HAP-1 (cell line): ENCODE results near the gene CYP26B1.

Experiments
- DNase-seq, 2 experiments: peaks; one replicate each; pipeline ENCODE4 v3.0.0-alpha.2; 2016 to 2020; ENCODE audit warnings: low spot score in 2 of 2
- H3K27me3 ChIP-seq: fragments of 250-450 bp; sonication (Bioruptor Pico); 2 replicates; pipeline ENCODE4 v1.5.1; 2020; ENCODE audit warnings: low read depth, mild to moderate bottlenecking, moderate library complexity
- H3K36me3 ChIP-seq: fragments of 250-450 bp; sonication (Bioruptor Pico); replicated peaks from 2 replicates; pipeline ENCODE4 v1.5.1; 2020; ENCODE audit warnings: mild to moderate bottlenecking
- H3K4me1 ChIP-seq: fragments of 250-450 bp; sonication (Bioruptor Pico); 2 replicates; pipeline ENCODE4 v1.5.1; 2020; ENCODE audit warnings: mild to moderate bottlenecking
- H3K4me3 ChIP-seq: fragments of 250-450 bp; sonication (Bioruptor Pico); 2 replicates; pipeline ENCODE4 v1.5.1; 2020; ENCODE audit warnings: mild to moderate bottlenecking, moderate library complexity
- H3K9me3 ChIP-seq: fragments of 250-450 bp; sonication (Bioruptor Pico); 2 replicates; pipeline ENCODE4 v1.5.1; 2020; ENCODE audit warnings: mild to moderate bottlenecking, moderate library complexity
- in situ Hi-C: fragments of 300-500 bp; cut with MboI; formaldehyde crosslinking; loops from 3 replicates; pipeline ENCODE4 v1.14.3; 2020; ENCODE audit warnings: low sequenced_read_pairs, inconsistent platforms, mixed read lengths

The CYP26B1 gene

GRCh38 chr2:72142570-72143440, 4.9 kb downstream of the CYP26B1 start:
- no peaks in the 10 kb centered on the region for H3K27me3 ChIP-seq
- in situ Hi-C loops: no loop called here
- no peaks in the 10 kb centered on the region for H3K36me3 ChIP-seq
- peak; percentile 8 to 68 for DNase-seq
- peaks cover 13% of the 10 kb centered on the region for H3K4me1 ChIP-seq
- H3K9me3 ChIP-seq: no peaks in the 10 kb centered on the region
- peak overlapping the region; percentile 9 for H3K4me3 ChIP-seq

GRCh38 chr2:72141881-72142451, 5.7 kb downstream of the CYP26B1 start:
- in situ Hi-C loops: no loop called here
- Histone ChIP-seq H3K36me3 (no peaks in the 10 kb centered on the region), H3K27me3 (no peaks in the 10 kb centered on the region), H3K4me3 (no peak overlapping the region), H3K4me1 (peaks cover 13% of the 10 kb centered on the region), H3K9me3 (no peaks in the 10 kb centered on the region)
- no peak for DNase-seq

GRCh38 chr2:72141032-72141645, 6.5 kb downstream of the CYP26B1 start:
- in situ Hi-C loops: no loop called here
- no peak for DNase-seq
- Histone ChIP-seq H3K27me3 (no peaks in the 10 kb centered on the region), H3K9me3 (no peaks in the 10 kb centered on the region), H3K4me1 (peaks cover 13% of the 10 kb centered on the region), H3K4me3 (no peak overlapping the region), H3K36me3 (no peaks in the 10 kb centered on the region)

GRCh38 chr2:72140621-72140960, 7.1 kb downstream of the CYP26B1 start:
- Histone ChIP-seq H3K9me3 (no peaks in the 10 kb centered on the region), H3K4me3 (no peak overlapping the region), H3K36me3 (no peaks in the 10 kb centered on the region), H3K4me1 (peaks cover 13% of the 10 kb centered on the region), H3K27me3 (no peaks in the 10 kb centered on the region)
- no peak for DNase-seq
- in situ Hi-C loops: no loop called here

GRCh38 chr2:72139874-72140620, 7.6 kb downstream of the CYP26B1 start:
- in situ Hi-C loops: no loop called here

GRCh38 chr2:72139471-72139873, 8.2 kb downstream of the CYP26B1 start:
- Histone ChIP-seq H3K4me1 (peaks cover 13% of the 10 kb centered on the region), H3K27me3 (no peaks in the 10 kb centered on the region), H3K9me3 (no peaks in the 10 kb centered on the region), H3K36me3 (no peaks in the 10 kb centered on the region; the same call in 1 of the 2 replicates), H3K4me3 (no peak overlapping the region)
- in situ Hi-C loops: no loop called here
- DNase-seq: no peak

More at GRCh38 chr2:72139874-72140620, 7.6 kb downstream of the CYP26B1 start:
- no peak for DNase-seq
- Histone ChIP-seq H3K9me3 (no peaks in the 10 kb centered on the region), H3K4me3 (no peak overlapping the region), H3K27me3 (no peaks in the 10 kb centered on the region), H3K36me3 (no peaks in the 10 kb centered on the region), H3K4me1 (peaks cover 13% of the 10 kb centered on the region)

- Histone ChIP-seq H3K9me3 (no peaks in the 10 kb centered on the region), H3K27me3 (no peaks in the 10 kb centered on the region), H3K4me1 (peaks cover 11% of the 10 kb centered on the region), H3K36me3 (no peaks in the 10 kb centered on the region; the same call in 1 of the 2 replicates), H3K4me3 (no peak overlapping the region)
- DNase-seq: no peak
- in situ Hi-C loops: no loop called here
Measured at GRCh38 chr2:72138921-72139381, 8.7 kb downstream of the CYP26B1 start.

- Histone ChIP-seq H3K9me3 (no peaks in the 10 kb centered on the region), H3K4me1 (peaks cover 6% of the 10 kb centered on the region), H3K27me3 (no peaks in the 10 kb centered on the region), H3K36me3 (no peaks in the 10 kb centered on the region; the same call in 1 of the 2 replicates), H3K4me3 (no peak overlapping the region)
- in situ Hi-C loops: no loop called here
- DNase-seq: no peak
Measured at GRCh38 chr2:72138011-72138881, 9.4 kb downstream of the CYP26B1 start.

- Histone ChIP-seq H3K9me3 (no peaks in the 10 kb centered on the region), H3K27me3 (no peaks in the 10 kb centered on the region), H3K4me1 (peaks cover under 1% of the 10 kb centered on the region), H3K4me3 (no peak overlapping the region), H3K36me3 (peaks cover 1% of the 10 kb centered on the region; the same call in 1 of the 2 replicates)
- in situ Hi-C loops: no loop called here
- DNase-seq: peak; percentile 18 to 86
Measured at GRCh38 chr2:72137498-72138010, 10.1 kb downstream of the CYP26B1 start.

GRCh38 chr2:72136933-72137497, 10.6 kb downstream of the CYP26B1 start:
- no peak for DNase-seq
- no peak overlapping the region for H3K4me3 ChIP-seq
- H3K36me3 ChIP-seq: peaks cover 2% of the 10 kb centered on the region; the same call in 1 of the 2 replicates
- H3K27me3 ChIP-seq: no peaks in the 10 kb centered on the region
- no peaks in the 10 kb centered on the region for H3K9me3 ChIP-seq
- H3K4me1 ChIP-seq: no peaks in the 10 kb centered on the region
- in situ Hi-C loops: no loop called here

- in situ Hi-C loops: no loop called here
- Histone ChIP-seq H3K4me1 (no peaks in the 10 kb centered on the region), H3K9me3 (no peaks in the 10 kb centered on the region), H3K4me3 (no peak overlapping the region), H3K36me3 (peaks cover 2% of the 10 kb centered on the region; the same call in 1 of the 2 replicates), H3K27me3 (no peaks in the 10 kb centered on the region)
- DNase-seq: no peak
Measured at GRCh38 chr2:72136331-72136730, 11.3 kb downstream of the CYP26B1 start.

GRCh38 chr2:72135921-72136320, 11.7 kb downstream of the CYP26B1 start:
- no peaks in the 10 kb centered on the region for H3K9me3 ChIP-seq
- no peak for DNase-seq
- no peak overlapping the region for H3K4me3 ChIP-seq
- H3K27me3 ChIP-seq: no peaks in the 10 kb centered on the region
- in situ Hi-C loops: no loop called here
- H3K36me3 ChIP-seq: peaks cover 2% of the 10 kb centered on the region; the same call in 1 of the 2 replicates
- H3K4me1 ChIP-seq: no peaks in the 10 kb centered on the region
